Testis (tissue), 2 donors: ENCODE data around the gene STUM.
"Not testable (repeated sequence)": the region's sequence is repeated elsewhere in the genome, so short reads cannot be mapped to it uniquely, and the experiment has no call there.

Source experiments
- POLR2A ChIP-seq: fragments of 450-650 bp; IDR thresholded peaks from one replicate; pipeline ENCODE4 v1.6.1; 2017; ENCODE audit warnings: antibody characterized with exemption, mild to moderate bottlenecking, moderate library complexity
- TF ChIP-seq, protein P1 (sequence below), 3 experiments: fragments of 450-650 bp in 2 of 3; fragments of 200-600 bp in 1 of 3; sonication (generic) in 1 of 3; IDR thresholded peaks; one replicate each; pipeline ENCODE4 v1.5.1; 2016 to 2019; ENCODE audit warnings: antibody characterized with exemption in 3 of 3, mild to moderate bottlenecking in 2 of 3, moderate library complexity in 1 of 3

- TF ChIP-seq, protein P1, sequence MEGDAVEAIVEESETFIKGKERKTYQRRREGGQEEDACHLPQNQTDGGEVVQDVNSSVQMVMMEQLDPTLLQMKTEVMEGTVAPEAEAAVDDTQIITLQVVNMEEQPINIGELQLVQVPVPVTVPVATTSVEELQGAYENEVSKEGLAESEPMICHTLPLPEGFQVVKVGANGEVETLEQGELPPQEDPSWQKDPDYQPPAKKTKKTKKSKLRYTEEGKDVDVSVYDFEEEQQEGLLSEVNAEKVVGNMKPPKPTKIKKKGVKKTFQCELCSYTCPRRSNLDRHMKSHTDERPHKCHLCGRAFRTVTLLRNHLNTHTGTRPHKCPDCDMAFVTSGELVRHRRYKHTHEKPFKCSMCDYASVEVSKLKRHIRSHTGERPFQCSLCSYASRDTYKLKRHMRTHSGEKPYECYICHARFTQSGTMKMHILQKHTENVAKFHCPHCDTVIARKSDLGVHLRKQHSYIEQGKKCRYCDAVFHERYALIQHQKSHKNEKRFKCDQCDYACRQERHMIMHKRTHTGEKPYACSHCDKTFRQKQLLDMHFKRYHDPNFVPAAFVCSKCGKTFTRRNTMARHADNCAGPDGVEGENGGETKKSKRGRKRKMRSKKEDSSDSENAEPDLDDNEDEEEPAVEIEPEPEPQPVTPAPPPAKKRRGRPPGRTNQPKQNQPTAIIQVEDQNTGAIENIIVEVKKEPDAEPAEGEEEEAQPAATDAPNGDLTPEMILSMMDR (IDR thresholded peaks at IDR 0.05), result not testable (repeated sequence)
- not testable (repeated sequence) for TF ChIP-seq POLR2A
Measured at GRCh38 chr1:226598955-226599354, 50.4 kb downstream of the STUM start.
